GM21447 (cell line): ENCODE measurements around the gene SUN1.
"Not testable (repeated sequence)": the region's sequence is repeated elsewhere in the genome, so short reads cannot be mapped to it uniquely, and the experiment has no call there.

Source experiments
- ATAC-seq: cut with Tn5 transposase; IDR thresholded peaks from one replicate; pipeline ENCODE4 v1.9.1; 2021; ENCODE audit not compliant: unreplicated experiment

The SUN1 gene

GRCh38 chr7:855686-856369, 23.6 kb downstream of the SUN1 start:
- ATAC-seq = no peak

- no peak for ATAC-seq
Observed at GRCh38 chr7:856444-857095, 24.3 kb downstream of the SUN1 start.

- ATAC-seq = no peak
Observed at GRCh38 chr7:857661-858060, 25.4 kb downstream of the SUN1 start.

GRCh38 chr7:859359-860030, 27.2 kb downstream of the SUN1 start:
- no peak for ATAC-seq

GRCh38 chr7:860149-860548, 27.9 kb downstream of the SUN1 start:
- ATAC-seq = no peak

- no peak for ATAC-seq
Observed at GRCh38 chr7:861222-861621, 28.9 kb downstream of the SUN1 start.

- ATAC-seq = no peak
Observed at GRCh38 chr7:862157-862556, 29.9 kb downstream of the SUN1 start.

- ATAC-seq = no peak
Observed at GRCh38 chr7:863106-863505, 30.8 kb downstream of the SUN1 start.

- no peak for ATAC-seq
Observed at GRCh38 chr7:865921-866320, 33.6 kb downstream of the SUN1 start.

GRCh38 chr7:867001-867405, 34.7 kb downstream of the SUN1 start:
- ATAC-seq = no peak

- no peak for ATAC-seq
Observed at GRCh38 chr7:867406-868188, 35.3 kb downstream of the SUN1 start.

- ATAC-seq = no peak
Observed at GRCh38 chr7:868189-868486, 35.9 kb downstream of the SUN1 start.

- no peak for ATAC-seq
Observed at GRCh38 chr7:869348-869747, 37.1 kb downstream of the SUN1 start.

GRCh38 chr7:871900-872537, 39.7 kb downstream of the SUN1 start:
- no peak for ATAC-seq

- not testable (repeated sequence) for ATAC-seq
Observed at GRCh38 chr7:872685-873084, 40.4 kb downstream of the SUN1 start.

GRCh38 chr7:873367-874002, 41.2 kb downstream of the SUN1 start:
- no peak for ATAC-seq

GRCh38 chr7:874031-874749, 41.9 kb downstream of the SUN1 start:
- no peak for ATAC-seq

- no peak for ATAC-seq
Observed at GRCh38 chr7:875051-875450, 42.8 kb downstream of the SUN1 start.

- no peak for ATAC-seq
Observed at GRCh38 chr7:875476-876076, 43.3 kb downstream of the SUN1 start.
